Measurements from ENCODE around the gene ANO7.

Gene ANO7

GRCh38 chr2:241187101-241187917 is 1.2 kb upstream of the ANO7 start:
- H3K4me3 ChIP-seq (replicated peaks in 1 of 2; ENCODE audit: low read depth in 2 of 2, low read length in 2 of 2), result no peak overlapping the region
- no peak for TF ChIP-seq CTCF (IDR thresholded peaks at IDR 0.05; ENCODE audit: low read depth, low read length)
- no peak for DNase-seq (ENCODE audit: low read depth in 2 of 2)

- H3K4me3 ChIP-seq (replicated peaks in 1 of 2; ENCODE audit: low read depth in 2 of 2, low read length in 2 of 2), result no peak overlapping the region
- TF ChIP-seq CTCF (IDR thresholded peaks at IDR 0.05; ENCODE audit: low read depth, low read length), result no peak
- no peak for DNase-seq (ENCODE audit: low read depth in 2 of 2)
Measured at GRCh38 chr2:241187918-241188234, 601 bp upstream of the ANO7 start.

- DNase-seq (ENCODE audit: low read depth in 2 of 2), result no peak
- H3K4me3 ChIP-seq (replicated peaks in 1 of 2; ENCODE audit: low read depth in 2 of 2, low read length in 2 of 2), result no peak overlapping the region
- no peak for TF ChIP-seq CTCF (IDR thresholded peaks at IDR 0.05; ENCODE audit: low read depth, low read length)
Measured at GRCh38 chr2:241189093-241189855, 797 bp downstream of the ANO7 start.

GRCh38 chr2:241189856-241190201 is 1.4 kb downstream of the ANO7 start:
- TF ChIP-seq CTCF (IDR thresholded peaks at IDR 0.05; ENCODE audit: low read depth, low read length), result no peak
- H3K4me3 ChIP-seq (replicated peaks in 1 of 2; ENCODE audit: low read depth in 2 of 2, low read length in 2 of 2), result no peak overlapping the region
- no peak for DNase-seq (ENCODE audit: low read depth in 2 of 2)

- TF ChIP-seq CTCF (IDR thresholded peaks at IDR 0.05; ENCODE audit: low read depth, low read length), result no peak
- H3K4me3 ChIP-seq (replicated peaks in 1 of 2; ENCODE audit: low read depth in 2 of 2, low read length in 2 of 2), result no peak overlapping the region
Measured at GRCh38 chr2:241190291-241190981, 2.0 kb downstream of the ANO7 start.

GRCh38 chr2:241191081-241191480 is 2.6 kb downstream of the ANO7 start:
- no peak for DNase-seq (ENCODE audit: low read depth in 2 of 2)
- H3K4me3 ChIP-seq (replicated peaks in 1 of 2; ENCODE audit: low read depth in 2 of 2, low read length in 2 of 2), result no peak overlapping the region
- no peak for TF ChIP-seq CTCF (IDR thresholded peaks at IDR 0.05; ENCODE audit: low read depth, low read length)

More at GRCh38 chr2:241190291-241190981, 2.0 kb downstream of the ANO7 start:
- no peak for DNase-seq (ENCODE audit: low read depth in 2 of 2)
